COLO829 (cell line): ENCODE results near the gene IKZF1.

Experiments used
- DNase-seq: peaks from one replicate; pipeline ENCODE4 v3.0.0; 2012; ENCODE audit warnings: low spot score

The IKZF1 gene

GRCh38 chr7:50304129-50304910 lies at the start of gene IKZF1:
Gene IKZF1, plus strand, starts transcription at chr7:50304716. Its CDS starts 14,346 bp downstream, at chr7:50319062.
- no peak for DNase-seq

GRCh38 chr7:50261593-50261992 lies 42.9 kb upstream of the IKZF1 start:
- DNase-seq = no peak

- DNase-seq = no peak
These were observed 42.1 kb upstream of the IKZF1 start for GRCh38 chr7:50262446-50262845.

GRCh38 chr7:50262916-50263690 lies 41.4 kb upstream of the IKZF1 start:
- DNase-seq = no peak

GRCh38 chr7:50264908-50265307 lies 39.6 kb upstream of the IKZF1 start:
- DNase-seq = no peak

- no peak for DNase-seq
These were observed 38.4 kb upstream of the IKZF1 start for GRCh38 chr7:50265968-50266634.

- DNase-seq = no peak
These were observed 37.7 kb upstream of the IKZF1 start for GRCh38 chr7:50266635-50267386.

- no peak for DNase-seq
These were observed 36.9 kb upstream of the IKZF1 start for GRCh38 chr7:50267525-50268041.

GRCh38 chr7:50268223-50268622 lies 36.3 kb upstream of the IKZF1 start:
- no peak for DNase-seq

- DNase-seq = no peak
These were observed 35.5 kb upstream of the IKZF1 start for GRCh38 chr7:50268990-50269389.

GRCh38 chr7:50270531-50271018 lies 33.9 kb upstream of the IKZF1 start:
- no peak for DNase-seq

GRCh38 chr7:50272808-50273207 lies 31.7 kb upstream of the IKZF1 start:
- no peak for DNase-seq

GRCh38 chr7:50273301-50273700 lies 31.2 kb upstream of the IKZF1 start:
- DNase-seq = no peak

- no peak for DNase-seq
These were observed 30.6 kb upstream of the IKZF1 start for GRCh38 chr7:50273870-50274269.

GRCh38 chr7:50274361-50274760 lies 30.2 kb upstream of the IKZF1 start:
- DNase-seq = no peak

- no peak for DNase-seq
These were observed 29.1 kb upstream of the IKZF1 start for GRCh38 chr7:50275430-50275829.

- no peak for DNase-seq
These were observed 28.0 kb upstream of the IKZF1 start for GRCh38 chr7:50276483-50276882.

GRCh38 chr7:50278120-50278519 lies 26.4 kb upstream of the IKZF1 start:
- no peak for DNase-seq

- DNase-seq = no peak
These were observed 22.7 kb upstream of the IKZF1 start for GRCh38 chr7:50281680-50282445.

GRCh38 chr7:50282813-50283605 lies 21.5 kb upstream of the IKZF1 start:
- DNase-seq = no peak
